Adipocyte (in vitro differentiated cells): ENCODE data around the gene B9D2.
"Not testable (repeated sequence)": the region's sequence is repeated elsewhere in the genome, so short reads cannot be mapped to it uniquely, and the experiment has no call there.

ENCODE experiments used
- DNase-seq: peaks from one replicate; pipeline ENCODE4 v3.0.0-alpha.2; 2015; ENCODE audit warnings: low read depth
- H3K27me3 ChIP-seq: replicated peaks from 2 replicates; pipeline ENCODE4 v1.7.0; 2013; ENCODE audit warnings: mild to moderate bottlenecking, low read length, moderate library complexity; ENCODE audit not compliant: control insufficient read depth, insufficient read depth
- H3K36me3 ChIP-seq: 2 replicates; pipeline ENCODE4 v1.7.0; 2013; ENCODE audit warnings: low read length, mild to moderate bottlenecking, moderate library complexity; ENCODE audit not compliant: control insufficient read depth, insufficient read depth, severe bottlenecking
- H3K4me1 ChIP-seq: 2 replicates; pipeline ENCODE4 v1.7.0; 2013; ENCODE audit warnings: mild to moderate bottlenecking, low read length, moderate library complexity; ENCODE audit not compliant: control insufficient read depth, insufficient read depth
- H3K4me3 ChIP-seq: 2 replicates; pipeline ENCODE4 v1.7.0; 2013; ENCODE audit warnings: mild to moderate bottlenecking, low read length, moderate library complexity
- H3K9ac ChIP-seq: 2 replicates; pipeline ENCODE4 v1.7.0; 2013; ENCODE audit warnings: mild to moderate bottlenecking, low read length, moderate library complexity
- H3K9me3 ChIP-seq: 2 replicates; pipeline ENCODE4 v1.7.0; 2013; ENCODE audit warnings: mild to moderate bottlenecking, low read length, moderate library complexity; ENCODE audit not compliant: control insufficient read depth

The B9D2 gene

DNA sequence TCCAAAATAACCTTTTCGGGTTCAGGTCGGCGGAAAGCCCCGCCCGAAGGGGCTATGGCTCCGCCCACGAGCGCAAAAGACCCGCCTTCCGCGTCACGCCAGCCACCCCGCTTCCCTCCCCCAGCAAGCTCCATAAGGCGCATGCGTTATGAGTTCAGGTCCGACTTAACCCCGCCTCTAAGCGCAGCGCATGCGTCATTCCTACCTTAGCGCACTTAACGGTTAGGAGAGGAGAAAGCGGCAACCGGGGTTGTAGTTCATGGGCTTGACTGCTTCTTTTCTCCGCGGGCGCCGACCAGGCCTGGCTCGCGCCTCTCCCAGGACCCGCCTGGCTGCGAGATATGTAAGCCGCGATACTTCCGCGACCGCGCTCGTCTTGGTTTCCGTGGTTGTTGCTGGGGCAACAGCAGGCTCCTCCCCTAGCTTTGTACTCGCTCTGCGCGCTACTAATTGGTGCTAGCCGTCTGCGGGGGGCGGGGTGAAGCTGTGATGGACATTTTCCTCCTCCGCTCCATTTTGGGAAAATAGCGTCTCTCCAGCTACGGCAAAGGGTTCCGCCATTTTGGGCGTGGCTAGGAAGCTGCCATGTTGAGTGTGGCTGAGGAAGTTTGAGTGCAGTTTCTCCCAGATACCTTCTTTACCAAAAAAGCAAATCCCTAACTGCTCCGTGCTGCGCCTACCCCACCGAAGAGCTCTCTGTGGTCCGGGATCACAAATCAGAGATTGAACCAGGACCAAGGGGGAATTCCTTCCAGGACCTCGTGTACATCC lies at the start of gene B9D2:
B9D2 (minus strand) TSS at position 397 of the 771 bp plus-strand sequence. CDS start 630 bp downstream, outside the sequence.
- no peaks in the 10 kb centered on the region for H3K36me3 ChIP-seq

GRCh38 chr19:41412953-41413352 lies 49.0 kb upstream of the B9D2 start:
- H3K36me3 ChIP-seq: peaks cover 47% of the 10 kb centered on the region
- H3K4me3 ChIP-seq: no peak overlapping the region
- H3K9me3 ChIP-seq: no peaks in the 10 kb centered on the region
- H3K4me1 ChIP-seq: peaks cover 6% of the 10 kb centered on the region
- no peak for DNase-seq
- H3K9ac ChIP-seq: no peak overlapping the region
- no peaks in the 10 kb centered on the region for H3K27me3 ChIP-seq

More for the DNA sequence above, at the start of gene B9D2:
- DNase-seq: peak; percentile 99
- Histone ChIP-seq H3K4me3 (peak within 1 kb of the TSS; percentile 97), H3K9ac (peak within 1 kb of the TSS; percentile 93), H3K4me1 (peaks cover 26% of the 10 kb centered on the region), H3K27me3 (no peaks in the 10 kb centered on the region), H3K9me3 (no peaks in the 10 kb centered on the region)

DNA sequence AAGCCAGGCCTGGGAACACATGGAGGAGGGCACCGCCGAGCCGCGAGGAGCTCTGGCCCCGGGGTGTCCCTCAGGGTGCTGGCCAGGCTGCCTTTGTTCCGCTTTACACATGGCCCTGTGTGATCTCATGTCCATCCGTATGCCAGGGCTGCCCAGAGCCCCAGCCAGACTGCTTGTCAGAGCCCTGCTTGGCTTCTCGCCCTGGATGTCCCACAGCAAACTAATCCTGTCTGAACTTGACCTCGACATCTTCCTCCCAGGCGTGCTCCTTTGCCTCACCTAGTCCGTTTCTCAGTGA lies 48.0 kb upstream of the B9D2 start:
- H3K4me1 ChIP-seq: peaks cover 6% of the 10 kb centered on the region
- H3K36me3 ChIP-seq: peaks cover 41% of the 10 kb centered on the region
- no peak overlapping the region for H3K9ac ChIP-seq
- no peaks in the 10 kb centered on the region for H3K27me3 ChIP-seq
- H3K9me3 ChIP-seq: no peaks in the 10 kb centered on the region
- no peak overlapping the region for H3K4me3 ChIP-seq
- DNase-seq: no peak

DNA sequence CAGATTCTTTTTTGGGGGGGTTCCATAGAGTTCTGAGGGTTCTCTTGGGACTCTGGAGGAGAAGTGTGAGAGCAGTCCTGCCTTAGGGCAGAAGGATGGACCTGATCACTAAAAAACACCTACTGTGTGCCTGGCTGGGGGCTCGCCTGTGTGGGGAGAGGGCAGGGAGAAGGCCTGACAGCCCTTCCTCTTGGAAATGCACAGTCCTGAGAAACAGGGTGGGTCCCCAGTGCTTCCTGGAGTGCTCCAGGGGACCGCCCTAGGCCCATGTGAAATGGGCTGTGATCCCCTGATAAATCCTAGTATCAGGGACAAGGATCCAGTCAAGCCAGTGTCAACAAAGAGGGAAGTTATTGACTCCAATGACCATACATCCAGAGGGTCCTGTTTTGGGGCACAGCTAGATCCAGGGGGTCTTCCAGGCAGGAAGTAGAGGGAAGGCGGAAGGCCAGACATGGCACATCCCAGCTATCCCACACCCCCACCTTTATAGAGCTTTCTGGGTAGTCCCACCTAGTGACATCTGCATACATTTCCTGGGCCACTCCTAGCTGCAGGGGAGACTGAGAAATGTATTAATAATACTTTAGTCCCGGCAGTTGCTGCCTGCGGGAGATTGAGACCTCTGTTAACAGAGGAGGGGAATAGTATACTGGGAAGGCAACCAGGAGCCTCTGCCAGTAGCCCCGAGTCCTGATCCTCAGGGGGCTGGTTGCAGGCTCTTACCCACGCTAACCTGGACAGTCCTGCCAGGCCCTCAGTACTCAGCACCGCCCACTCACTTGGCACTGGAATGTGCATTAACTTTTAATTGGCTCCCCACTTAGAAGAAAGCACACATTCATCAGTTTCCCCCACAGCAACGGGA lies 47.4 kb upstream of the B9D2 start:
- Histone ChIP-seq H3K4me3 (no peak overlapping the region), H3K36me3 (peaks cover 38% of the 10 kb centered on the region), H3K4me1 (peaks cover 6% of the 10 kb centered on the region), H3K27me3 (no peaks in the 10 kb centered on the region), H3K9ac (no peak overlapping the region), H3K9me3 (no peaks in the 10 kb centered on the region)
- no peak for DNase-seq

DNA sequence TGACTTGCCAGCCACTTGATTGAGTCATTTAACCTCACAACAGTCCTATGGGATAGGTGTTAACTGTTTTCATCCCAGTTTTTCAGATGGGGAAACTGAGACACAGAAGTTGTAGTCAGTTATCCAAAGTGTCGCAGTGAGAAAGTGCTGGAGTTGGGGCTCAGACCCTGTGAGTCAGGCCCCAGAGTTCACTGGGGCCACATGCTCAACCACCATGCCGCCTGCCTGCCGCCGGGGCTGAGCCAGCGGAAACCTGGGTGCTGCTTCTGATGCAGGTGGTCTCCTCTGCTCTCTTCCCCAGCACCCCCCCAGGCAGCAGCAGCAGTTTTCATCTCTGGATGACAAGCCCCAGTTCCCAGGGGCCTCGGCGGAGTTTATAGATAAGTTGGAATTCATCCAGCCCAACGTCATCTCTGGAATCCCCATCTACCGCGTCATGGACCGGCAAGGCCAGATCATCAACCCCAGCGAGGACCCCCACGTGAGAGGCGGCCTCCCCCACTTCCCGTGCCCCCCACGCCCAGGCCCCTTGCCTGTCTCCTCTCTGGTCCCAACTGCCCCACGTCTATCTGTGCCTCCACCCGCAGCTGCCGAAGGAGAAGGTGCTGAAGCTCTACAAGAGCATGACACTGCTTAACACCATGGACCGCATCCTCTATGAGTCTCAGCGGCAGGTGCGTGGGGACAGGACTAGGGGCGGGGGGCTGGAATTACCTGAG lies 46.5 kb upstream of the B9D2 start:
- H3K36me3 ChIP-seq: peaks cover 37% of the 10 kb centered on the region
- no peak overlapping the region for H3K9ac ChIP-seq
- H3K4me1 ChIP-seq: peaks cover 6% of the 10 kb centered on the region
- no peaks in the 10 kb centered on the region for H3K27me3 ChIP-seq
- no peak overlapping the region for H3K4me3 ChIP-seq
- H3K9me3 ChIP-seq: no peaks in the 10 kb centered on the region
- DNase-seq: no peak

DNA sequence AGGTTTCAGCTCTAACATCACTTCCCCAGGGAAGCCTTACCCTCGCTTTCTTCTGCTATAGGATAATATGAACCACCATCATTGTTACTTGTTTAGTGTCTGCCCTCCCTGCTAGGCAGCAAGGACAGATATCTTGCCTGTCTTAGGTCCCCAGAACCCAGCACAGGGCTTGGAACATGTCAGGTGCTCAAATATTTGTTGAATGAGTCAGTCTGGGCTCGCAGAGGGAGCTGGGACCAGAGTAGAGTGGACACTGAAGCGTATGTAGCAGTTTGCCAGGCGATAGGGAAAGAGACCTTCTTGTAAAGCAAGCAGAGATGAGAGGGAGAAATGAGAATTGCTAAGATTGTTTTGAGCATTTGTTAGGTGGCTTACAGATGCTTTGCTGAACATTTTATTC lies 45.3 kb upstream of the B9D2 start:
- DNase-seq: no peak
- no peak overlapping the region for H3K4me3 ChIP-seq

GRCh38 chr19:41408846-41409245 lies 44.9 kb upstream of the B9D2 start:
- H3K4me1 ChIP-seq, H3K27me3 ChIP-seq, H3K4me3 ChIP-seq, H3K9me3 ChIP-seq, H3K9ac ChIP-seq, DNase-seq: not testable (repeated sequence)
- H3K36me3 ChIP-seq: peaks cover 21% of the 10 kb centered on the region

More for the DNA sequence above, 45.3 kb upstream of the B9D2 start:
- Histone ChIP-seq H3K27me3 (no peaks in the 10 kb centered on the region), H3K4me1 (peaks cover 6% of the 10 kb centered on the region), H3K36me3 (peaks cover 25% of the 10 kb centered on the region), H3K9ac (peak overlapping the region; percentile 6), H3K9me3 (no peaks in the 10 kb centered on the region)

- no peak overlapping the region for H3K9ac ChIP-seq
- peaks cover 15% of the 10 kb centered on the region for H3K36me3 ChIP-seq
- H3K27me3 ChIP-seq: no peaks in the 10 kb centered on the region
- H3K4me1 ChIP-seq: peaks cover 6% of the 10 kb centered on the region
- H3K9me3 ChIP-seq: no peaks in the 10 kb centered on the region
- no peak for DNase-seq
- no peak overlapping the region for H3K4me3 ChIP-seq
These were observed 44.3 kb upstream of the B9D2 start for GRCh38 chr19:41408256-41408655.

GRCh38 chr19:41407271-41407670 lies 43.3 kb upstream of the B9D2 start:
- no peak for DNase-seq
- Histone ChIP-seq H3K9me3 (no peaks in the 10 kb centered on the region), H3K36me3 (peaks cover 15% of the 10 kb centered on the region), H3K27me3 (no peaks in the 10 kb centered on the region), H3K4me1 (peaks cover 6% of the 10 kb centered on the region), H3K4me3 (no peak overlapping the region), H3K9ac (no peak overlapping the region)

DNA sequence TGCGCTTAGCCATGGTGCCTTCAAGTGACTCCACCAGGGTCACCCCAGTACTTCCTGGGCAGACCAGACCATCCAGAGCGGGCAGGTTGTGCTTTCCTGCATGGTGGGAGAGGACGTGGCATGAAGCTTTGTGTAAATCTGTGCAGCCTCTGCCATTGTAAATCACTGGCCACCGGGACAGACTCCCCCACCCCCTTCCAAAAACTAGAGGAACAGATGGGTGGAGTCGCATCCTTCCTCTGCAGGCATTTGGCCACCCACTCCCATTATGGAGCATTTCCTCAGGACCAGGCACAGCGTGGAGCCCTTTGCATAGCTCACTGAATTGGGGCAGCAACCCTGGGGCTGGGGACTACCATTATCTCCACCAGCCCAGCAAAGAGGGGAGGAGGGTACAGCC lies 41.8 kb upstream of the B9D2 start:
- no peak overlapping the region for H3K9ac ChIP-seq
- H3K4me3 ChIP-seq: no peak overlapping the region
- peaks cover 11% of the 10 kb centered on the region for H3K36me3 ChIP-seq
- DNase-seq: no peak
- no peaks in the 10 kb centered on the region for H3K27me3 ChIP-seq
- peaks cover 6% of the 10 kb centered on the region for H3K4me1 ChIP-seq
- H3K9me3 ChIP-seq: no peaks in the 10 kb centered on the region
